Amniotic epithelial cell (primary cell): ENCODE measurements around the gene OVOL2.

Experiments used
- DNase-seq: peaks from one replicate; pipeline ENCODE4 v3.0.0-alpha.2; 2010; ENCODE audit warnings: low read depth

The OVOL2 gene

DNA sequence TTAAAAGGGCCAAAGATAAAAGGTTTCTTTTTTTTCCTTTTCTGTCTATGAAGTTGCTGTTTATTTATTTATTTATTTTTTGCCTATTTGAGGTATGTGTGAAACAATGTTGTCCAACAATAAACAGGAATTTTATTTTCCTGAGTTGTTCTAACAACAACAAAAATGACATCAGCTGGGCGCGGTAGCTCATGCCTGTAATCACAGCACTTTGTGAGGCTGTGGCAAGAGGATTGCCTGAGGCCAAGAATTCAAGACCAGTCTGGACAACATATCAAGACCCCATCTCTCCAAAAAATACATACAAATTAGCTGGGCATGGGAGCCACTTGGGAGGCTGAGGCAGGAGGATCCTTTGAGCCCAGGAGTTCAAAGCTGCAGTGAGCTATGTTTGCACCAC lies 44.8 kb downstream of the OVOL2 start:
- DNase-seq, result no peak

DNA sequence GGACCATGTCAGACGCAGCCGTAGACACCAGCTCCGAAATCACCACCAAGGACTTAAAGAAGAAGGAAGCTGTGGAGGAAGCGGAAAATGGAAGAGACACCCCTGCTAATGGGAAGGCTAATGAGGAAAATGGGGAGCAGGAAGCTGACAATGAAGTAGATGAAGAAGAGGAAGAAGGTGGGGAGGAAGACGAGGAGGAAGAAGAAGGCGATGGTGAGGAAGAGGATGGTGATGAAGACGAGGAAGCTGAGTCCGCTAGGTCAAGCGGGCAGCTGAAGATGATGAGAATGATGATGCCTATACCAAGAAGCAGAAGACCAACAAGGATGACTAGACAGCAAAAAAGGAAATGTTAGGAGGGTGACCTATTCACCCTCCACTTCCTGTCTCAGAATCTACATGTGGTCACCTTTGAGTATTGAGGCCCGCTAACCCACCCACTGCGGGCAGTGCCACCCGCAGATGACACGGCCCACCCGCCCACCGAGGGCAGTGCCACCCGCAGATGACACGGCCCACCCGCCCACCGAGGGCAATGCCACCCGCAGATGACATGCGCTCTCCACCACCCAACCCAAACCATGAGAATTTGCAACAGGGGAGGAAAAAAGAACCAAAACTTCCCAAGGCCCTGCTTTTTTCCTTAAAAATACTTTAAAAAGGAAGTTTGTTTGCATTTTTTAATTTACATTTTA lies 45.6 kb downstream of the OVOL2 start:
- DNase-seq, result no peak

DNA sequence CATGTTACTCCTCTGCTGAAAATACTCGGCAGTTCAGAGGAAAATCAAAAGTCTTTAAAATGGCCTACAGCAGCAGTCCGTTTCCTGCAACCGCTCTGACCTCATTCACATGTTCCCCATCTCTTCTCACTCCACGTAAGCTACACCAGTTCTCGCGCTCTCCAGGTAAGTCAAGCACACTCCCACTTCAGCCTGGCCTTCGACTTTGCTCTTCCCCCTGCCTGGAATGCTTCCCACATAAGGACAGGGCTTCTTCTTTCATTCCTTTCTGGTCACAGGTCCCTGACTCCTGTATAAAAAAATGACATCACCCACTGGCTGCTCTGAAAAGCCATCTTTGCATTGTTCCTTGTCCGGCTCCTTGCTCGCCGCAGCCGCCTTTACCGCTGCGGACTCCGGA lies 46.2 kb downstream of the OVOL2 start:
- no peak for DNase-seq

DNA sequence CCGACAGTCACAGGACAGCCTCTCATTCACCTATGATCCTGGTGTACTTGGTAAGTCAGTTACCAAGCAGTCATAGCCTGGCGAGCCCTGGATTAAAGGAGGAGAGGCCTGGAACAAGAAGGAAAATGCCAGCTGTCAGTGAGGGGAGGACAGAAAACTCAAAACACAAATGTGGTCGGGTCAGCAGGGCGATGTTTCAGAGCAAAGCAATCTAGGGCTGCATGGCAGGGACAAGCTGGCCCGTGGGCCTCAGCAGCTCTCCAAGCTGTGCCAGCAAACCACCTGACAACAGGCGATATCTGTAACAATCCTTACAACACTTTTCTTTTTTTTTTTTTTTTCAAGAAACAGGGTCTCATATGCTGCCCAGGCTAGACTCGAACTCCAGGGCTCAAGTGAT lies 48.6 kb downstream of the OVOL2 start:
- no peak for DNase-seq

DNA sequence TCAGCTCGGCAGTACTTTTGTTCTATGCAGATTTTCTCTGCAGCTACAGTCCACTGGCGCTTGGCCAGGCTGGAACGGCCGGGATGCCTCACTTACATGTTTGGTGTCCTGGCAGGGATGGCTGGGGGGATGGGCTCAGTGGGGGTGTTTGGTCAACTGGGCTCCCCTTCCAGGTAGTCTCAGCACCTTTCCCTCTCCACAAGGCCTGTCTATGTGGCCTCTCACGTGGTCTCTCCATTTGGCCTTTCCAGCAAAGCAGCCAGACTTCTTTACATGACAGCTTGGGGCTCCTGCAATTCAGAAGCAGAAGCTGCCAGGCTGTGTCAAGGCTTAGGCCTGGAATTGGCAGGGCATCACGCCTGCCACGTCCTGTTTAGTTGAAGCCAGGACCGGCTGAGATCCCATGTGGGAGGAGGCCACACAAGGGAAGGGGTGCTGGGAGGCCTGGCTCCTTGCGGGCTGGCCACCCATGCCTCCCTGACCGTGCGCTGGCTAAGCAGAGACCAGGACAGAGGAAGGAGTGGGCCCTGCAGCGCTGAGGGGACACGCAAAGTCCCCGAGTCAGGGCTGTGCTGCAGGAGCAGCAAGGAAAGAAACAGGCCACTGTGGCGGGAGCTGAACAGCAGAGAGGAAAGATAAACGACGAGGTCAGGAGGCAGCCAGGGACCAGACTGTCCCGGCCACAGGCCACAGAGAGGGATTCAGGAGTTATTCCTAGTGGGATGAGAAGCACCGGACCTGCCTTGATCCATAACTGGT lies 50.0 kb downstream of the OVOL2 start:
- DNase-seq, result no peak

DNA sequence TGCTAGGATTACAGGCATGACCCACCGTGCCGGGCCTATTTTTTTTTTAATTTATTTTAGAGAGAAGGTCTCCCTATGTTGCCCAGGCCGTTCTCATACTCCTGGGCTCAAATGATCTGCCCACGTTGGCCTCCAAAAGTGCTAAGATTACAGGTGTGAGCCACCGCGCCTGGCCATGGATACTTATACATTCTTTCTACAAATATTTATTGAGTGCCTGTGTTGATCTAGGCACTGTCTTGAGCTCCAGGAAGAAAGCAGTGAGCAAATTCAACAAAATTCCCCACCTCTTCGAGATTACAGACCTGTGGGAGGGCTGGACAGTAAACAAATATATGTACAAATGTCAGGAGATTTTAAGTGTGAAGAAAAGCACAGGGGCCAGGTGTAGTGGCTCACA lies 51.0 kb downstream of the OVOL2 start:
- DNase-seq, result no peak

DNA sequence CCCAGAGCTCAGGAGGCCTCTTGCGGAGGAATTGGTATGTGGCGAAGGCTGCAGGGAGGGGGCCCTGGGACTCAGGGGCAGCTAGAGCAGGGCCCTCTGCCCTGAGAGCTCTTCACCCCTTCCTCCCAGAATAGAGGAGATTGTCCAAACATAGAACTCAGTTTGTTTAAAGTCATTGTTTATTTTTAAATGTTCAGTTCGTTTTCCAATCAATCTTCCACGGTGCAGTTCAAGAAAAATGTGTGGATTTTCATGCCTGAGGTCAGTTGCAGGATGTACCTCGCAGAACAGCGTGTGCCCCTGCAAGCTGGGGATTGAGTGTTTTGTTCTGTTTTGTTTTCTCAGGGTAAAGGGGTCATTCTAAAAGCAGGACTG lies 51.7 kb downstream of the OVOL2 start:
- DNase-seq, result peak; percentile 43

DNA sequence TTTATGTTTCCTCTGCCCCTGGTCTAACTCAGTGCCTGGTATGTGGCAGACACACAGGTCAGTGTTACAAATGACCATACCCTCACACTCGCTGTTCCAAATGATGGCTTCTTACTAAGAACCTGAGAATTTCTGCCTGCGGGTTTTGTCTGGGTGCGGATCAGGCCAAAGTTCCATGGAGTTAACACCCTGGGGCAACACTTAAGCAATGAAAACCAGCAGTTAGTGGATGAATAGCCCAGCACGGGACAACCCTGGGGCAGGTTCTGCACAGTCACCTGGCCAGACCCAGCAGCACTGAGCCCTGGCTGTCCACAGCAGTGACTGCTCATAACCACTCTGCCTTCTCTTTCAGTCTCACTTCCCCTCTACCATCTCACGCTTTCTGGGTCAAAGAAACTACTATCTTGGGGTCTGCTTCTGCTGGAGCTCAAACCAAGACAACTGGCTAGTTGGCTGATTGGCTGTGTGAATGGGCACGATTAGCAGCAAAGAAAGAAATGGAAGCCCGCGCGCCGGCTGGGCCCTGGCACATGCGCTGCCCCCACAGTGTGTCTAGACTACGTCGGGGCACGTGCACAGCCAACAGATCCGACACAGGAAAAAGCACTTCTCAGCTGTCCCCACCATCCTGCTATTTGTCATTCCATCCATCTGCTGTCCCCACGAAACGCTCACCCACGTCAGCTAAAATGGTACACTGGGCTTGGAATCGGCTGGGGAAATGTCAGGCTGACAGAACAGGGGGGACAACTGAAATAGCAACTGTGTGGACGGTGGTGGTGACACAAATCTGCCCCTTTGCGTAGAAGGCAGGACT lies 52.3 kb downstream of the OVOL2 start:
- no peak for DNase-seq

DNA sequence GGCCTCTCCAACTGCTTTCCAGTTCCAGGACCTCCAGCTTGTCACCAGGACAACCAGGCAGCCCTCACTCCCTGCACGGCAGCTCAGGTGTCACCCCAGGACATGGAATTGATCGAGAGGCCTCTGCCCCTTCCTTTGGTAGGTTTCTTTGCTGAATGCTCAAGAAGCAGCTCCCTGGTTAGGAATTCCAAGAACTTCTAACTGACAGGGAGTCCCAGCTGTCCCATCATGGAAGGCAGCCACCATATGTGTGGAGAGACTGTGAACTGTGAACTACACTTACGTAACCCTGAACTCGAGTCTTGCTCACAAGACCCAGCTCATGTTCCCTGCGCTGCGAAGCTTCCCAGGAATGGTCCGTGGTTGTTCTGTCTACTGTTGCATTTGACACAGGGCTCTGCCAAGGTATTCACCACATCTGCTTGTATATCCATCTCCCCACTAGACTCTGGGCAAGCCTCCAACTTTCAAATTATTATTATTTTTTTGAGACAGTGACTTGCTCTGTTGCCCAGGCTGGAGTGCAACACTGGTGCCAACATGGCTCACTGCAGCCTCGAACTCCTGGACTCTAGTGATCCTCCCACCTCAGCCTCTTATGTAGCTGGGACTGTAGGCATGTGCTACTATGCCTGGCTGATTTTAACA lies 53.2 kb downstream of the OVOL2 start:
- DNase-seq, result peak; percentile 72

DNA sequence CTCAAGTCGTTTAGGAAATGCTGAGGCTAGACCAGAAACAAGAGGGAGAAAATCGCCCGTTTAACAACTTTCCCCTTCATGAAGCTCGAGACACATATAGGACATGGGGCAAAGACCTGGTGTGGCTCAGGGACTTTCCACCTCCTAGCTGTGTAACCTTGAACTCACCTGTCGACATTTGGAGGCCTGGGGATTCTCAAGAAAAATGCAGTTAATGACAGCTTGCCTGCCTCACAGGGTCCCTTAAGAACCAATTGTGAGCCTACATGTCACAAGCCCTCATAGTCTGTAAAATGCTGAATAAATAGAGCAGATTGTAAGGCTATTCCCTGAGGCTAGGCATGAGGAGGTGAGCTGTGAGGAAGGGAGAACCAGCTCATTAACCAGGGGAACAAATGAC lies 53.8 kb downstream of the OVOL2 start:
- DNase-seq, result no peak

DNA sequence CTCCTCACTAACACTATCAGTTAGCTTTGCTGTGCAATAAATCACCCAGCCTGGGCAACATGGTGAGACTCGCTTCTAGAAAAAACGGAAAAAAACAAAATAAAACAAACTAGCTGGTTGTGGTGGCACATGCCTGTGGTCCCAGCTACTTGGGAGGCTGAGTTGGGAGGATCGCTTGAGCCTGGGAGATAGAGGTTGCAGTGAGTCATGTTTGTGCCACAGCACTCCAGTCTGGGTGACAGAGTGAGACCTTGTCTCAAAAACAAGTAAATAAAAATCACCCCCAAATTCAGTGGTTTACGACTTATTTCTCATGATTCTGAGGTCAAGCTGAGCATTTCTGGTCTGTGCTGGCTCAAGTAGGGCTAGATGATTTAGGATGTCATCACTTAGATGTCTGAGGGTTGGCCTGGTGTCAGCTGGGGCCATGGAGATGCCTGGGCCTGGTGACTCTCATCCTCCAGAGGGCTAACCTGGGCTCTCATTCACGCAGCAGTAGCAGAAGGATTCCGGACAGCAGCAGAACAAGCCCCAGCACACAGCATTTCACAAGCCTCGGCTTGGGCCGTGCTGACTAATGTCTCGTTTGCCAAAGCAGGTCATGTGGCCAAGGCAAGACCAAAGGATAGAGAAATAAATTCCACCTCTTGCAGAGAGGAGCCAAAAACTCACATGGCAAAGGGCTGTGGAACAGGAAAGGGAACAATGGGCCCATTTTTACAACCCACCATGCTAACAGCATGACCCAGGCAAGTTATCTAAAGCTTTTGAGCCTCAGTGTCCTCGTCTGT lies 56.4 kb downstream of the OVOL2 start:
- DNase-seq, result peak; percentile 93

DNA sequence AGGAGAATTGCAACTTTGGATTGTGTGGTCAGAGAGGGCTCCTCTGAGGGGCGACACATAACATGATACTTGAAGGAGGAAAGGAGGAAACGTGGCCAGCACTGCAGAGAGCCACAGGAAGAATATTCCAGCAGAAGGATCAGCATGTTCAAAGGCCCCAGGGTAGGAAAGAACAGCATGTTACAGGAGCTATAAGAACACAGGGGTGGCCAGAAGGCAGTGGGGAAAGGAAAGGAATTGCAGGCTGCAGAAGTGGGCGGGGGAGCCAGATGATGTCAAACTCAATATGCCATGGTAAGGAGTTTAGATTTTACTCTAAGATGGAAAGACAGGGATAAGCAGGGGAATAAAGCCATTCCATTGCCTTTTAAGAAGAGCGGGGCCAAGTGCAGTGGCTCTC lies 58.1 kb downstream of the OVOL2 start:
- no peak for DNase-seq

DNA sequence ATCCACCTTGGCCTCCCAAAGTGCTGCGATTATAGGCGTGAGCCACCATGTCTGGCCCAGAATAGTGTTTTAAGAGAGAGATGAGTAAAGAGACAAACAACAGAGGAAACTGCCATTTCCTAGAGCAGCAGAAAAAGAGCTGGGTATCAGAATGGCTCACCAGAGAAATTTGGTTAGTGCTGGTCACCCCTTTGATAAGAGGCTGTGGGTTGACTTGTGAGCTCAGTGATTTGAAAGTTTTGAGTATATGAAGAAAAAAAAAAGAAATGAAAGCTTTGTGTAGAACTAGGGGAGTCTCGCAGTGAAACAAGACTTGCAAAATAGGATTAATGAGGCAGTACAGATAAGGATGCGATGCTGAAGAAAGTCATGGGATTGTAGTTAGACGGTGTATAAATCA lies 59.3 kb downstream of the OVOL2 start:
- no peak for DNase-seq

DNA sequence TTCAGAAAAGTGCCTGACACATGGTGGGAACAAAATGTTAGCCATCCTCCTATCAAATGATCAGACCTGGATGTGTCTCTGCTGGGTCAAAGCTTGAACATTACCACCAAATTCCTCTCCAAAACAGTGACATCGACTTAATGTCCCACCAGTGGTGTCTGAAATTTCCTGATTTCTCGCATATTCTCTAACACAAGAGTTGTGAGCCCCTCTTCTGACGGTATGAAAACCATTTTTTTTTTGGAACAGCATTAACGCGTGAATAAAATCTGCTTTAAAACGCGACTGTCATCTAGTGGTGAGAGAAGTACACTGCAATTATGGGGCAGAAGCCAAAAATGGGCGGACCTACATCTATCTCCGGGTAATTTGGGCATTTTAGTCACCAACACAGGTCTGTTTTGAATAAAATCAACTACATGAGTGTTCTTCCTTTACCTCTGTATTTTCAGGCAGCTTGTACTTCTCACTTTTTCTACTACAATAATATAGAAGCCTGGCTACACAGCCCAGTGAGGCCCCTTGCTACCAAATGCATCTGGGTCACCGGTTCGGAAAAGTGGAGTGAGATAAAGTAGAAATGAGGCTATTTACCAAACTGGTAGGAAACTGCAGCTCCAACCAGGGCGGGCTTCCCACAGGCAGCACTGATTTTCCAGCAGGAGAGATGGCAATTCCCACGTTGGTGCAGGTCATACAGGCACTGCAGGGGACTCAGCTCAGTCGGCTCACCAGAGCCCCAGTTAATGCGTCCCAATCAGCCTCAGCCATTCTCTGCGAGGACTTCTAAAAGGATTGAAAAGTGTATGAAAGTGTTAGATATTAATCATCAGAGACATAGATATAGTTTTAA lies 61.5 kb downstream of the OVOL2 start:
- peak; percentile 56 for DNase-seq

DNA sequence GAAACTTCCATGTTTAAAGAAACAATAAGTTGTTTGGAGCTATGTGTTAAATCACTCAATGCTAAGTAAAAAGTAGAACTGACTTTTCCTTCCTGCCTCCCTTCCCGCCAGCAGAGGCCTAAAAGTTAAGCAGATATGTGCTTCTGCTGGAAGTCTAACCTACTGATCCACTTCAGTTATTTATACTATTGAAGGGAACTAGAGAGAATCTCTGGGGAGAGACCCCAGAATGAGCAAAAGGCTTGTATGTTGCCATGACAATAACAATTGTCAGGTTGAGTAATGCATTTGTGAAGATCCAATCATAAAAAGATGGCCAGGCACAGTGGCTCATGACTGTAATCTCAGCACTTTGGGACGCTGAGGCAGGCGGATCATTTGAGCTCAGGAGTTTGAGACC lies 64.2 kb downstream of the OVOL2 start:
- DNase-seq, result no peak

DNA sequence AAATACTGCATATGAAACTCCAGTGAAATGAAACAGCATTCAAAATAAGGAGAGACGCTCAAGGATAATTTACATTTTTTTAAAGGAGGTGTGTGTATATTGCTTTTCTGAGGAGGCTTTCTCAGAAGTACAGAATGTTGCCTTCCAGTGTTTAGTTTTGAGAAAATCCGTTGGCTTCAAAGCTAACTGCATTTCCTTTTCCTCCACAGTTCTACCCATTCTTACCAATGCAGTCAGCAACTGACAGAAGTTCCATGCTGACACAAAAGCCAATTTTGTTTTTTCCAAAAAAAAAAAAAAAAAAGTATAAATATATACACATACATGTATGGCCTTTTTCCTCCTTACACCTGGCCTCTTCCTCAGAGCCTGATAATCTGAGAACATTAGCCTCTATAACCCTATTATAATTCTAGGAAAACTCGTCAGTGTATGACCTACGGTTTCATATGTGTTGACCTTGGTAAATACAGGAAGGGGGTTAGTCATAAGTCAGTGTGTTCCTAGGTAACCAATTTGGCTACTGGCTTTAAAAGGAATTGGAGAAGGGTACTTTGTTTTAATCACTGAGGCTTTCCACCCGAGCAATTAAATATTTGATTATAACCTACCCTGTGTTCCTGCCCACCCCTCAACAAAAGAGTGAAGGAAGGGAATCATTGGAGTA lies 64.7 kb downstream of the OVOL2 start:
- no peak for DNase-seq

DNA sequence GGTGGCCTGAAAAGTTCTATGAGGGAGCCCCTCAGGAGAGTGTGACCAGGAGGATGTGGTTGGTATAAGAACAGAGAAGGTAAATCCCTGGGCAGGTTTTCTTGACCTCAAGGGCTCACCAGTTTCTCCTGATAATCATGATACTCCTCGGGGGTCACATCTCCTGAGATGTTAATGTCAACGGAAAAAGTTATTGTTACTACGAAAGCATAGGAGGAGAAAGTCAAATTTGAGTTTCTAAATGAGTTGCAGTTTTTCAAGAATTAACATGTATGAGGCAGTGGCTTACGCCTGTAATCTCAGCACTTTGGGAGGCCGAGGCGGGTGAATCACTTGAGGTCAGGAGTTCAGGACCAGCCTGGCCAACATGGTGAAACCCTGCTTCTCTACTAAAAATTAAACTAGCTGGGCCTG lies 65.5 kb downstream of the OVOL2 start:
- peak; percentile 21 for DNase-seq

DNA sequence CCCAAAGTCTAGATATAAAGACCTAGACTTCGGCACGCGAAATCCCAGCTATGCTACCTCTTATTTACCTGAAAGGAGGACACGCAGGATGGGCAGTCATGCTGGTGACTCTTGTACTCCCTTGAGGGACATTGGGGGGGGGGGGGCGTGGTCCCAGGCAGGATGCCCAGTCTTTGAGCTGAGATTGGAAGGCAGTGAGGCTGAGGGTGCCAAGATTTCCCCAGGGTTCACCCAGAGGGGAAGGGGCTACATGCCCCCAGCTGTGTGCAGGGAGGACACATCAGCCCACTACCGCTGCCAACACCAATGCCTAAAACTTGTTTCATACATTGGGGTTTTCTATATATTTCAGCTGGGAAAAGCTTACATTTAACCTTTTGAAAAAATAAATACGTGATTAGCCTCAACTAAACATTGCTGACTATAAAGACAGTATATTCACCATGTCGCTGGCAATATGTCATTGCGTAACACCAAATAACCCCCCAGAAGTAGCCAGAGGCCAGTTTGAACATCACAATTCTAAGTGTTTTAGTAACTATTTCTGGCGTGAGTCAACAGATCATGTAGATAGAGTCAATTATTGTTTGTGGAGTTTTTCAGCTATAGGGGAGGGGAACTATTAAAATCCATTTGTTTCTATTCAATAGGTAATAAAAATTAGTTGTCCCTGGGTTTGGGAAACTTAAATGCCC lies 67.3 kb downstream of the OVOL2 start:
- DNase-seq, result no peak

DNA sequence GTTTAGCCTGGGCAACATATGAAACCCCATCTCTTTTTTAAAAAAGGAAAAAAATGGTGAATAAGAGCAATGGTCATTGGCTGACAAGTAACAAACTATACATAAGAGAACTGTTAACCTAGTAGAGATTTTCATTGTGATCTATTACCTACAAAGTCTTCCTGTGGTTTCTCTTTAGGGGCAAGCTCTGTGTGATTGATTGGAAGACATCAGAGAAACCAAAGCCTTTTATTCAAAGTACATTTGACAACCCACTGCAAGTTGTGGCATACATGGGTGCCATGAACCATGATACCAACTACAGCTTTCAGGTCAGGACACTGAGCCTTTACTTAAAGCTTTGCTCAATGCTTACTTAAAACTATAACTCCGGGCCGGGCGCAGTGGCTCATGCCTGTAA lies 69.7 kb downstream of the OVOL2 start:
- DNase-seq, result no peak
